ENCODE results near the gene DIAPH2.

GRCh38 chrX:97030947-97031346 is 346.3 kb downstream of the DIAPH2 start:
- TF ChIP-seq CTCF (IDR thresholded peaks at IDR 0.05; ENCODE audit: low read length) (no peak), EZH2phosphoT487 (IDR thresholded peaks at IDR 0.05; ENCODE audit: low read length) (no peak), EZH2 (optimal IDR thresholded peaks at IDR 0.05; ENCODE audit: low read depth, low read length) (no peak)
